Head of caudate nucleus (tissue), 42 donors: Measurements from ENCODE around the gene SFT2D3.

Experiments
- DNase-seq, 42 donors: peaks; one replicate each; pipeline versions ENCODE4 v3.0.0 to v3.0.0-alpha.2; 2020 to 2021; ENCODE audit warnings: mixed read lengths in 7 of 42
- intact Hi-C: fragments of 100-400 bp; cut with DNase I; formaldehyde crosslinking; loops from one replicate; pipeline ENCODE4 v1.15.0; 2022

SFT2D3 gene, protein sequence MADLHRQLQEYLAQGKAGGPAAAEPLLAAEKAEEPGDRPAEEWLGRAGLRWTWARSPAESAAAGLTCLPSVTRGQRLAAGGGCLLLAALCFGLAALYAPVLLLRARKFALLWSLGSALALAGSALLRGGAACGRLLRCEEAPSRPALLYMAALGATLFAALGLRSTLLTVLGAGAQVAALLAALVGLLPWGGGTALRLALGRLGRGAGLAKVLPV

DNA sequence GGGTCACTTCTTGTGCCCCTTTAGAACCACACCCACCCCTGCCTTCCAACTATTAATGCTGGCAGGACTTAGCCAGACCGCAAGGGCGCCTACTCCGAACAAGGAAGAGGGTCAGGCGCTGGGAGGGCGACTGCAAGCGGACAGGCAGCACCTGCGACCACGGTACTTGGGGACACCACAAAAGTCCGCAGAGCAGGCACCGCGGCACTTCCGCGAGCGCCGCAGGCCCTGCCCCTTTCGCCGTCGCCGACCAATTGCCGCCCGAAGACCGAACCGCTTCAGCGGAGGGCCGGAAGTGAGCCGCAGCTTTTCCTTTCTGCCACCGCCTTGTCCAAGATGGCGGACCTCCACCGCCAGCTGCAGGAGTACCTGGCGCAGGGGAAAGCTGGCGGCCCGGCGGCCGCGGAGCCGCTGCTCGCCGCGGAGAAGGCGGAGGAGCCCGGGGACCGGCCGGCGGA, at the start of gene SFT2D3:
Gene SFT2D3 (plus strand): TSS at position 305 of the 458 bp plus-strand sequence. CDS start 32 bp downstream, at position 337.
- intact Hi-C loops, result loop anchor here (5.0 kb wide), 2 partner anchors 54 to 174 kb away; partner anchors contain the start of genes GPR17 and IWS1
- peak; percentile 79 to 96 (median 93) for DNase-seq

DNA sequence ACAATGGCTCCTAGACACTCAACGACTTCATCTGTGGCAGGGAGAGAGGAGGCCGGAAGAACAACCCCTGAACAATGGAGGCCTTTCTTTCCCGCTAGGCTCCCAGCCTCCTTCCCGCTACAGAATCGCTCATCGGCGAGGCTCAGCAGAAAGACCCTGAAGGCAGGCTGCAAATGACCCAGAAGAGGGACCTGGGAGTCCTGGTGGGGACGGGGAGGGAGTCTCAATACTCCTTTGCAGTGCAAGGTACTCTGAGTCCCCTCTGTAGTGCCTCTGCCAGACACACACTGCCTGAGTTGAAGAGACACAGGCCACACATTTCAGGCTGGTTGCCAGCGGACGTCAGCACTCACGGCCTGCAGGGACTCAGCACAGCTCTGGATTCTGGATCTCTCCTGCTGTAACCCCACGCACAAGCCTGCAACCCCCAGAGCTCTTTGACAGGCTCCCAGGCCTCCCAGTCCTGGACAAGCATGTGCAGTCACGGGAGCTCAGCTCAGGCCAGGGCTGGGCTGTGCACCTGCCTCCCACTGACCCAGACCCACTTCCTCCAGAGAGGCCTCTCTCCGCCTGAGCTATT, 49.2 kb upstream of the SFT2D3 start:
- intact Hi-C loops, result loop anchor here (10.0 kb wide), 1 partner anchor 127 kb away; the partner anchor contains the start of gene IWS1
- peak; percentile 56 to 92 (median 80) for DNase-seq

DNA sequence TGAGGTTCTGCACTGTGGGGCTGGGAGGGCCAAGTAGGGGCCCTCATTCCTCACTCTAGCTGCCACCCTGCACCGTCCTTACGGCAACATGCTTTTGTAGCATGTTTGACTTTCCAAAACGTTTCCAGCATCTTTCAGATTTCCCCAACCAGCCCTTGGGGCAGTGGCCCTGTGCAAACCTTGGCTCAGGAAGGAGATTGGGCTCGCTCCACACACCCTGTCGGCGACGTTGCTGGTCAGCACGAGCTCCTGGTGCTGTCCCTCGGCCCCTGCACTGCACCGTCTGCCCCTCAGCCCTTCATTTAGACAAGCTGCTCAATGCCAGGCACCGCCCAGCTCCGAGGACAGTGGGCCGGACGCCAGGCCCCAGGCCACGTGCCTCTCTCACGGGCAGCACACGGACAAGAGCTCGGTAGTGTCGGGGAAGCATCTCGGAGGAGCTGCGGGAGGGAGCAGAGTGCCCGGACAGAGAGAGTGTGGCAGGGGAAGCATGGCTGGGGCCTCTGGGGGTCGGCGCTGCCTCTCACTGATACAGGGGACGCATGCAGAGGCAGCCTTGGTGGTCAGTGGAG, 48.4 kb upstream of the SFT2D3 start:
- intact Hi-C loops, result loop anchor here (10.0 kb wide), 1 partner anchor 128 kb away; the partner anchor contains the start of gene IWS1
- DNase-seq, result no peak

DNA sequence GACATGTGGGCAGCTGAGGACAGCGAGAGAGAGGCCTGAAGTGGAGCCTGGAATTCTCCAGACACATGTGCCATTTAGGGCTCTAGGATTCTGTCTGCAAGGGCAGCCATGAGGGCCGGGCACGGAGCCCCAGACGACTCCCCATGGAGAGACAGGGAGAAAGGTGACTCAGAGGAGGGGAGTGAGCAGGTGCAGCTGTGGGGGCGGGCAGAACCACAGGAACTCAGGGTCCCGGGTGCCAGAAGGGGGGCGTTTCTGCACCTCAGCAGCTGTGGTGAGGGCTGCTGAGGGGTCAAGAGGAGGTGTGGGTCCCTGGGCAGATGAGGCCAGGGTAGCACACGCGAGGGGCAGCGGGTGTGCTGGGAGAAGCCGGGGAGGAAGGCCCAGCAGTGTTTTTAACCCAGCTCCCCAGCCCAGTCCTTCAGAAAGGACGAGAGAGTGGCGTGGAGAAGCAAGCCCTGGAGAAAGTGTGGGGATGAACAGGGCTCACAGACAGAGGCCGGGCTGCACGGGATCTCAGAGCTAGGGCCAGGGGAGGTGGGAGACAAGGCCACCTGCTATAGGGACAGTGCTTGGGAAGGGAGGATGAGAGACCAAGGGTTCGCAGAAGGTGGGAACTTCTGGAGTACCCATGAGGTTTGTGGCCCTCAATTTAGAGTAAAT, 47.7 kb upstream of the SFT2D3 start:
- peak in 1 of 42 donors; percentile 5 for DNase-seq
- intact Hi-C loops, result loop anchor here (10.0 kb wide), 1 partner anchor 129 kb away; the partner anchor contains the start of gene IWS1

DNA sequence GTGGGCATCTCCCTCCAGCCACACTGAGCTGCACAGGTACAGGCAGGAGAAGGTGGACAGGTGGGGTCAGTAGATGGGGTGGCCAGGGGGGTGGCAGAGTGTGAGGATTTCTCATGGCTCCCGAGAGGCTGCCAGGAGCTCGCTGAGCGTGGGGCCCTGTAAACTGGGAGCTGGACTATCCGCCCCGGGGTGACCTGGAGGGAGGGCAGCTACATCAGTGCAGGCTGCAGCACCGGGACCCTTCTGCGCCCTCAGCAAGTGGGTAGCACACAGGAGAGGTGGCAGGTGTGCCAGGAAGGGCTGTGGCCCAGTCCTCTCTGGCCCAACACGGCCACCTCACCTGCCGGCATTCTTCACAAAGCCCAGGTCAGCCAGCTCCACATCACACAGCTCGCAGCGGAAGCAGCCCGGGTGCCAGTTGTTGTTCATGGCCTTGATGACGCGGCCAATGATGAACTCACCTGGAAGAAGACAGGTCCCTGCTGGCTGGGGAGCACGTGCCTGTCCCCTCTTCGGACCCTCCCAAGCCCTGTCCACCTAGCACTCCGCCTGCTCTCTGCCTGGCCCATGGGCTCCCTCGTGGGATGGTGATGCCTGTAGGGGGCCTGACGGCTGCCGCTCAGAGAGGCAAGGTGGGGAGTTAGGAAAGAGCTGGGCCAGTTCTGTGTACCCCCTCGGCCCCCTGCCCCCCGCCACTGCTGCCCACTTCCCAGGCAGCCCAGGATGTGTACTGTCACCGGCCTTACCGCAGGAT, 47.0 kb upstream of the SFT2D3 start:
- intact Hi-C loops, result loop anchor here (10.0 kb wide), 1 partner anchor 129 kb away; the partner anchor contains the start of gene IWS1
- peak in 1 of 42 donors; percentile 12 for DNase-seq

DNA sequence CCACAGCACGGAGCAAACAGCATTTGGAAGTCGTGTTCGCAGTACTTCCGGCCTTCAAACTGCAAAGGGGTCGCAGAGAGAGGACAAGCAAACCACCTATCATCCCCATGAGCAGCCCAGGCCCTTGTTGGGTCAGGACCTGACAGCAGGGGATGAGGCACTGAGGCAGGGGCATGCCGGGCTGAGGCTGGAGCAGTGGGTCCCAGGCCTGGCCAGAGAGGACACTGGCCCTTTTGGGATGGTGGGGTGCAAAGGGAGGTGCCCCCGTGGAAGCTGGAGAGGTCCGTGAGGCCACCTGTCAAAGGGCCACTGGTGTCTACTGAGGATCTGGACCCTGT, 46.5 kb upstream of the SFT2D3 start:
- DNase-seq, result peak in 2 of 42 donors; percentile 14 to 16
- intact Hi-C loops, result loop anchor here (10.0 kb wide), 1 partner anchor 130 kb away; the partner anchor contains the start of gene IWS1

DNA sequence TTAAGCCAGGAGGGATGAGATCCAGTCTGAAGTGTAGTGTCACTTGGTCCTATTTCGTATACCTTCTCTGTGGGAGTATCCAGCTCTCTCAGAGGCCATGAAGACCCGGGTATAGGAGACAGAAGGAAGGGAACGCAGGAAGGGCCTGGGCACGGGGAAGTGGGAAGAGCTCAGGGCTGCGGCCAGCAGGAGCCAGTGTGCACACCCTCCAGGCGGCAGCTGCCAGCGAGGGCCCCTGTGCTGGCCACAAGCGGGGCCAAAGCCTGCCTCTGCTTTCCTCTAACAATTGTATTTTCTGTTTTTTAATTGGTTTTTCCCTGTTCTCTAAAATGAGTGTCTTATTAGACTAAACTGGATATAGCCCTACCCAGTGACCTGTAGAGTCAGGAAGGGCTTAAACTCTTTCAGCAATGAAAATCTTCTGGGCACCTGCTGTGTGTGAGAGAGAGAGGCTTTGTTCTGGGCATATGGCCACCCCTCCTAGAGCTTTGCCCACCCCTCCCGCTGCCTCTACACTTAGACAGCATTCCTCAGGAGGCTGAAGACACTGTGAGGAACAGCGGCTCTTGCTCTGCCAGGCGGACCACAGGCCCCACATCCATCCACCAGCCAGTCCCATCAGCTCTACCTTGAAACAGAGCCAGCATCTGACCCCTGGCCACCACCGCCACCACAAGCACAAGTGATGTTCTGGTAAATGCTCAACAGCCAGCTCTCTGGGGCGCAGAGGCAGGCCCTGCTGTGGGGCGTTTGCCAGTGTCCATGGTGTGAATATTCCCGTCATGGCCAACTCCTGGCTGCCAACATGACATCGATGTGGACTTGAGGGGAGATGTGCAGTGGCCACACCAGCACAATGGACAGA, 45.9 kb upstream of the SFT2D3 start:
- peak in 1 of 42 donors; percentile 2 for DNase-seq
- intact Hi-C loops, result loop anchor here (10.0 kb wide), 1 partner anchor 131 kb away; the partner anchor contains the start of gene IWS1

DNA sequence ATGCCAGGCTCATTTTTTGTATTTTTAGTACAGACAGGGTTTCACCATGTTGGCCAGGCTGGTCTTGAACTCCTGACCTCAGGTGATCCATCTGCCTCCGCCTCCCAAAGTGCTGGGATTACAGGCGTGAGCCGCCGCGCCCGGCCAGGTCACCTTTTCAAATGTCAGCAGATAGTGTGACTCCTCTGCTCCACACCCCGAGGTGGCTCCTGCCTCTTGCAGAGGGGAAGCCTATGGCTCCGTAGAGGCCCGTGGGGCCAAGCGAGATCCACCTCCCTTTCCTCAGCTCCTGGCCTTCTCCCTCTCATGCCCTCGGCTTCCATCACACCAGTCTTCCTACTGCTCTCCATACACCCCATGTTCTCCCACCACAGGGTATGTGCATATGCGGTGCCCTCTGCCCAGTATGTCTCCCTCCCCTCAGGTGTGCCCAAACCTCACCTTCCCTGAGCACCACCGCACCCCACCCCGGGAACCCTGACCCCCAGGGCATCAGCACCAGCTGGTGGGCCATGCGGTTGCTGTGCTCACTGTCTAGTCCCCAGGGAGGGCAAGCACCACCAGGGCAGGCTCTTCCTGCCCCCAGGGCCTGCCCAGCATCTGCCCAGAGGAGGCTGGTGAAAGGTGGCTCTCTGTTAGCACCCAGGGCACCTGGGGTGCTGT, 44.6 kb upstream of the SFT2D3 start:
- intact Hi-C loops, result loop anchor here (10.0 kb wide), 1 partner anchor 132 kb away; the partner anchor contains the start of gene IWS1
- DNase-seq, result no peak

DNA sequence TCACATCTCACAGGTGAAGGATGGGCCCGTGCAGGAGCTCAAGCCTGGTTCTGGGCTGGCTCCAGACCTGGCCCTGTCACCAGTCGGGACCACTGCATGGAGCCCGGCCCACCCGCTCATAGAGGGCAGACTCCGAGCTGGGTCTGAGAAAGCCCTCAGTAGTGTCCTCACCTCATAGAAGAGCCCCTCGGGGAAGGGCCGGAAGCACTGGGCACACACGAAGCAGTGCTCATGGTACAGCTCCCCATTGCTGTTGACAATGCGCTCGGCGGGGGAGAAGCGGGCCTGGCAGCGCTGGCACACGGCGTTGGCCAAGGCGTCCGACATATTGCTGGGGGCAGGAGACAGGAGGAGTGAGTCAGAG, 44.1 kb upstream of the SFT2D3 start:
- DNase-seq, result no peak
- intact Hi-C loops, result loop anchor here (10.0 kb wide), 1 partner anchor 132 kb away; the partner anchor contains the start of gene IWS1

DNA sequence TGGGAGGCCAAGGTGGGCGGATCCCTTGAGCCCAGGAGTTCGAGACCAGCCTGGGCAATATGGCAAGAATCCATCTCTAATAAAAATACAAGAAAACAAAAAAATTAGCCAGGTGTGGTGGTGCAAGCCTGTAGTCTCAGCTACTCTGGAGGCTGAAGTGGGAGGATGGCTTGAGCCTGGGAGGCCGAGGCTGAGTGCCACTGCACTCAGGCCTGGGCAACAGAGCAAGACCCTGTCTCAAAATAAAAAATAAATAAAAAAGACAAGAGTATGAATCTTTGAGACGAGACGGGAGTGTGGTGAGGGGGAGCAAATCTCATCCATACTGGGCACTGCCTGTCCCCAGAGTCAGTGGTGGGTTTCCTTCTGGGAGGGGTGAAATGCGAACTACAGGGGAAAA, 43.2 kb upstream of the SFT2D3 start:
- DNase-seq, result no peak
- intact Hi-C loops, result loop anchor here (10.0 kb wide), 1 partner anchor 133 kb away; the partner anchor contains the start of gene IWS1

DNA sequence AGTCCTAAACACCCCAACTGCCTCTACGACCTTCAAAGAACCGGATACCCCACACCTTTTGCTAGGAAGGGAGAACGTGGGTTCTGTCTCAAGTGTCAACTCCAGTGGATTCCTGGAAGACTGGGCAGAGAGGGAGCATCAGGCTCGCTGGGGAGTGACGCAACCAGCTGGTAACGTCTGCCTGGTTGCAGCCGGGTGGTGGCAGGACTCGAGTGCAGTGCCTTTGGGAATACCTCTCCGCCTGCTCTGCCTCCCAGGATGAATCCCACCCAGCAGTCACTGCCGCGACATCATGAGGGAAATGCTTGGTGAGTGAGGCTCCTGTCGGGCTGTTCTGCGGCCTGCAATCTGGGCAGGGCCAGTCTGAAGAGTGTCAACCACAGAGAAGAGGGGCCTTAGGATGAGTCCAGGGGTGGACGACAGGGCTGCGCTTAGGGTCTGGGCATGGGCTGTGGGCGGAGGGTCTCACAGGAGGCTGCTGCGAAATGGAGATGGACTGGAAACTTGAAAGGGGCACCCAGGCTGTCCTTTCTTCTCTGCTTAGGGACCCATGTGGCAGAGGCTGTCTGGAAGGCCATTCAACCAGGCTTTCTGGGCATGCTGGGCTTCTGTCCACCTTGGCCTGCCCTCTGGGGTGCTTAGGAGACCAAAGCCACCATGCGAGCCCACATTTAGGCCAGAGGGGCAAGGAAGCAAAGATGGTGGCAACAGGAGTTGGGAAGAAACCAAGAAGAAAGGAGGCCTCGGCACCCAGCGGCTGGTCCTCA, 42.5 kb upstream of the SFT2D3 start:
- intact Hi-C loops, result loop anchor here (10.0 kb wide), 1 partner anchor 134 kb away; the partner anchor contains the start of gene IWS1
- DNase-seq, result peak in 2 of 42 donors; percentile 1 to 7

DNA sequence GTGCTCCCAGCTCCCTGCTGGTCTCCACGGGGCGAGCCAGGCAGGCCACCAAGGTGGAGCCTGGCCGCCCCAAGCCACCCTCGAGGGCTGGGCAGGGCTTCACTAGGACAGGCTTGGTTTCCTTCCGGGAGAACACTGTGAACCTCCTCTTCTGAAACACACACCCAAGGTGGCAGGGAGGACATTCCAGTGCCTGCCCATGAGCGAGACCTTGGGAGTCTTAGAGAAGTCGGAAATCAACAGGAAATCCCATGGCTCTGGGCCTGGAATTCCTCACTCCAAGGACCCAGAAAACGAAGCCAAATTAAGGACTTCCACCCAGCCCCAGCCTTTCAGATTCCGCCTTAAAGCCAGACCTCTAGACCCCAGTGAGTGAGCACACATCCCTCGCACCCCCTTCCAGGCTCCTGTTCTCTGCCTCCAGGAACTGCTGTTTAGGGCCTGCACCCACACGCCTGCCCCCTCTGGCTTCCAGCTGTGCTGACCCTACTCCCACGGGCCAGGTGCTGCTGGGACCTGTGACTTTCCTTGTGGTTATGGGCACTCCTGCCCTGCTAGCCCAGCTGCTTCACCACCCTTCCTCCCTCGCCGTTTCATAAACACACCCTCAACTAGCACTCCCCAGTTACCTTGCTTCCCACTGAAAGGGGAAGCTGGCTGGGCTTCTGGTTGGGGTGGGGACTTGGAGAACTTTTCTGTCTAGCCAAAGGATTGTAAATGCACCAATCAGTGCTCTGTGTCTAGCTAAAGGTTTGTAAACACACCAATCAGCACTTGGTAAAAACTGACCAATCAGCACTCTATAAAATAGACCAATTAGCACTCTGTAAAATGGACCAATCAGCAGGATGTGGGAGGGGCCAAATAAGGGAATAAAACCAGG, 41.6 kb upstream of the SFT2D3 start:
- peak in 2 of 42 donors; percentile 1 to 2 for DNase-seq
- intact Hi-C loops, result loop anchor here (10.0 kb wide), 1 partner anchor 135 kb away; the partner anchor contains the start of gene IWS1

DNA sequence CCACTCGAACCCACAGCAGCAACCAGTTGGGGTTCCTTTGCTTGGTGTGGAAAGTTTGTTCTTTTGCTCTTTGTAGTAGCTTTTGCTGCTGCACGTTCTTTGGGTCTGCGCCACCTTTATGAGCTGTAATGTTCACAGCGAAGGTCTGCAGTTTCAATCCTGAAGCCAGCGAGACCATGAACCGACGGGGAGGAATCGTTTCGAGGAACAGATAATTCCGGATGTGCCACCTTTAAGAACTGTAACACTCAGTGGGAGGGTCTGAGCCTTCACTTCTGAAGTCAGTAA, 41.1 kb upstream of the SFT2D3 start:
- peak in 1 of 42 donors; percentile 1 for DNase-seq
- intact Hi-C loops, result no loop called here

DNA sequence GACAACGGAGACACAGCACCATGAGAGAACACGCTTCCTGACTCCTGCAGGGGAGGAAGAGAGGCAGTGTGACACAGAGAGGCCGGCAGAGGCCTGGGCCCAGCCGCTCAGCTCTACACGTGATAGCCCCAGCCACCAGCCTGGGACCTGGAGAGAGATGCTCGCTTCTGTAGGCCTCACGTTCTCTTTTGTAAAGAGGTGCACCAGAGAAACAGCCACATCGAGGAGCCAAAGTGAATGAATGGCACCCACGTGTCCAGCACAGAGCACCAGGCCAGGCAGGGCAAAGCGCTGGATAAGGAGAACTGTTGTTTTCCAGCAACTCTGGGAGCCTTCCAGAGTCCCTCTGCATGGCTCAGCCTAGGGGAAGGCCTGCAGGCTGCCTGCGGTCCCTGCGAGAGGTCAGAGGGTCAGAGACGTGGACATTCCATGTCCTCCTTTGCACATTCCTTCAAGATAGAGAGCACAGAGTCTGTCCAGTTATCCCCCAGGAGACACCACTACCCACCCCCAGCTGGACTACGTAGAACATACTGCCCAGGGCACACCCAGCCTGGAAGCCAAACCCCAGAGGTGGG, 40.1 kb upstream of the SFT2D3 start:
- intact Hi-C loops, result no loop called here
- DNase-seq, result peak in 28 of 42 donors; percentile 25 to 83 (median 66)

DNA sequence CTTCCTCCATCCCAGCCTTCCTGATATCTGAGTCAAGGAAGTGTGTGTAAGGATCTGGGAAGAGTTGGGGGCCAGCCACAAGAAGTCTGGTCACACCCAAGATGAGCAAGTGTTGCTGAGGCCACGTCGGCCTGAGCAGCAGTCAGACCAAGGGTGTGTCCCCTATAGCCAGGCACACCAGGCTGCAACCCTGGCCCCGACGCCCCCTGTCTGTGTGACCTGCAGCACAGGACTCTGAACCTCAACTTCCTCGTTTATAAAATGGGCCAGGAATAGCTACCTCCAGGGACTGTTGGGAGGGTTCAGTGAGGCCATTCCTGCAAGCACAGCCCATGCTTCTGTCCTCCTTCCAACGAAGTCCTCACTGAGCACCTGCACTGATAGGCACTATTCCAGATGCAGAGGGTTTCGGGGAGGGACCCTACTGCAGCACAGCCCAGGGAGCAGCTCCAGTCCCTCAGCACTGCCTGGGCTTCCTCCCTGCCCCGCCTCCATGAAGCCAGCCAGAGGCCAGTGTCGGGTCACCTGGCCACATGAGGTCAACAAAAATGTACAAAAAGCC, 39.3 kb upstream of the SFT2D3 start:
- DNase-seq, result peak in 8 of 42 donors; percentile 3 to 21 (median 10)
- intact Hi-C loops, result no loop called here
